HepG2 (cell line): ENCODE results near the gene CNNM4. TPM values are rescaled to one million over a fixed set of nuclear protein-coding genes. Genes with fewer than 3 reads are reported as not detected.

Experiments
- CREB1 ChIP-seq, 2 experiments: fragments of 450-650 bp in 1 of 2; IDR thresholded peaks; 2 replicates each; pipeline ENCODE4 v1.6.1; 2016 to 2017; ENCODE audit warnings: control low read depth in 1 of 2, mild to moderate bottlenecking in 1 of 2, missing compliant biosample characterization in 1 of 2, missing genetic modification characterization in 1 of 2
- EED ChIP-seq: sonication (generic); formaldehyde crosslinking; IDR thresholded peaks from 2 replicates; pipeline ENCODE4 v1.5.0; 2020; ENCODE audit warnings: mild to moderate bottlenecking, missing genetic modification reagents
- GABPA ChIP-seq, 2 experiments: IDR thresholded peaks; 2 replicates each; pipeline ENCODE4 v1.6.1; 2011 to 2016; ENCODE audit warnings: low read depth in 2 of 2, low read length in 1 of 2, missing biosample characterization in 1 of 2, missing genetic modification characterization in 1 of 2
- HOXA7 ChIP-seq: sonication (generic); formaldehyde crosslinking; IDR thresholded peaks from 2 replicates; pipeline ENCODE4 v1.8.1; 2022; ENCODE audit warnings: mild to moderate bottlenecking, missing genetic modification reagents, moderate library complexity
- RBM22 ChIP-seq: fragments of 200-400 bp; formaldehyde crosslinking; optimal IDR thresholded peaks from 2 replicates; pipeline ENCODE3; 2017; ENCODE audit warnings: mild to moderate bottlenecking, low read length, moderate library complexity
- ZBTB42 ChIP-seq: sonication (generic); formaldehyde crosslinking; IDR thresholded peaks from 2 replicates; pipeline ENCODE4 v1.5.0; 2020; ENCODE audit warnings: mild to moderate bottlenecking, missing genetic modification reagents
- ZBTB7B ChIP-seq: sonication (generic); formaldehyde crosslinking; IDR thresholded peaks from 2 replicates; pipeline ENCODE4 v1.4.0; 2020; ENCODE audit warnings: missing genetic modification reagents
- ZFP36L1 ChIP-seq: sonication (generic); formaldehyde crosslinking; IDR thresholded peaks from 2 replicates; pipeline ENCODE4 v1.8.0; 2022; ENCODE audit warnings: mild to moderate bottlenecking, missing genetic modification reagents, moderate library complexity
- polyA plus RNA-seq, 8 experiments: library from polyadenylated mRNA; depleted of rRNA in 3 of 8; stranded (reverse) in 7 of 8; unstranded in 1 of 8; fragments of >200 nt; fragmentation: Illumina TruSeq in 4 of 8; extraction: Trizol in 4 of 8; gene quantifications; 2 replicates each; pipeline versions ENCODE4 v1.2.1 to v1.2.3, GENCODE V29; 2011 to 2016; ENCODE audit warnings: low read depth in 4 of 8, missing spikeins in 1 of 8, mixed read lengths in 1 of 8; ENCODE audit not compliant: insufficient read depth in 1 of 8
- total RNA-seq, 5 experiments: library from RNA; depleted of rRNA; stranded (reverse); fragments of >200 nt; fragmentation: Illumina TruSeq; extraction: Trizol; gene quantifications; 2 replicates each; pipeline ENCODE4 v1.2.3, GENCODE V29; 2016; ENCODE audit warnings: low read depth in 1 of 5
- TF ChIP-seq, protein P1 (sequence below): sonication (generic); formaldehyde crosslinking; IDR thresholded peaks from 2 replicates; pipeline ENCODE4 v1.5.0; 2020; ENCODE audit warnings: mild to moderate bottlenecking, missing genetic modification reagents, borderline replicate concordance

Gene CNNM4
- total and polyA plus RNA-seq, 2 of the 13 experiments (the other 11 are each of a cell fraction or from before 2014, with no cell fraction given): 5.9 to 8.4 TPM

DNA sequence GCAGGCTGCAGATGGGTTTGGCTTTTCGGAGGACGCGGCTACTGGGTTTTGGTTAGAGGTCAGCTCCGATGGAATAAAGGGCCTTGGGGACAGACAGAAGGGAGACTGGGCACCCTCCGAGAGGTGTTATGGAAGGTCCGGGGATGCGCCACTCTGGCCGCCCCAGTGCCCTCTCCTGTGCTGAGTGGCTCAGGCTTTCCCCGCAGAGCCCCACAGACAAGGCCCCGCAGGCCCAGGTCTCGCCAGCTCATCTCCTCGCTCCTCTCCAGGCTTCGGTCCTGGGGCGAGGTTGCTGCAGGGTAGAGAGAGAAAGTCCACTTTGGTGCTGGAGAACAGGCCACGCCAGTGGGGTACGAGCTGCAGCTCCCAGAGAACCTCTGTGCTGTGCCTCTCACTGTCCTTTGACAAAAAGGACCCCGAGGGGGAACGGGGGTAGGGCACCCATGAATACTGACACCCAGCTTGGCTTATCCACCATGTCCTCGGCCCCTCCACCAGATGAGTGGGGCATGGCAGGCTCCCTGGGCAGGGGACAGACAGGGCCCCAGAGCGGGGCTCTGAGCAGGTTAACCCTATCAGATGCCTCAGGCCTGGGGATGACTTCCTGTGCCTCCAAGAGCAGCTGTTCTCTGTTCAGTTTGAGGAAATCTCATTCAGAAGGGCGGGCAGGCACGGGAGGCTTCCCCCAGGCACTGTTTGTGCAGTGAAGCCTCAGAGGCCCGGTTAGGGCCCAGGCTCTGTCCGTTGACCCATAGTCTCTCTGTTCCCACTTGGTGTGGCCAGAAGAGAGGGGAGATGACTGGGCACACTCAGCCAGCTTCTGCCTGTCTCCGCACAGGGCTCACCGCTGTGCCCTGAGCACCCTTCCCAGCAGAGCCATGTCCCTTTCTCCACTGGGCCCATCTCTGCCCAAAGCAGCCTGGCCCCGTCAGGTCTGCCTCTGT, 39.6 kb downstream of the CNNM4 start (continued):
- no peak for TF ChIP-seq GABPA (IDR thresholded peaks at IDR 0.05; ENCODE audit: low read depth, low read length)
- TF ChIP-seq GABPA (CRISPR knock-in tag; IDR thresholded peaks at IDR 0.05; ENCODE audit: low read depth): no peak
- TF ChIP-seq RBM22: no peak
- no peak for TF ChIP-seq CREB1 (IDR thresholded peaks at IDR 0.05)
- no peak for TF ChIP-seq CREB1 (CRISPR knock-in tag; IDR thresholded peaks at IDR 0.05)
- TF ChIP-seq ZBTB7B (CRISPR knock-in tag): no peak
- TF ChIP-seq ZFP36L1 (CRISPR knock-in tag): no peak
- TF ChIP-seq HOXA7 (CRISPR knock-in tag): no peak
- TF ChIP-seq ZBTB42 (CRISPR knock-in tag): no peak
- TF ChIP-seq EED (CRISPR knock-in tag): peak; percentile 53; the same call in 1 of the 2 replicates
- TF ChIP-seq, protein P1, sequence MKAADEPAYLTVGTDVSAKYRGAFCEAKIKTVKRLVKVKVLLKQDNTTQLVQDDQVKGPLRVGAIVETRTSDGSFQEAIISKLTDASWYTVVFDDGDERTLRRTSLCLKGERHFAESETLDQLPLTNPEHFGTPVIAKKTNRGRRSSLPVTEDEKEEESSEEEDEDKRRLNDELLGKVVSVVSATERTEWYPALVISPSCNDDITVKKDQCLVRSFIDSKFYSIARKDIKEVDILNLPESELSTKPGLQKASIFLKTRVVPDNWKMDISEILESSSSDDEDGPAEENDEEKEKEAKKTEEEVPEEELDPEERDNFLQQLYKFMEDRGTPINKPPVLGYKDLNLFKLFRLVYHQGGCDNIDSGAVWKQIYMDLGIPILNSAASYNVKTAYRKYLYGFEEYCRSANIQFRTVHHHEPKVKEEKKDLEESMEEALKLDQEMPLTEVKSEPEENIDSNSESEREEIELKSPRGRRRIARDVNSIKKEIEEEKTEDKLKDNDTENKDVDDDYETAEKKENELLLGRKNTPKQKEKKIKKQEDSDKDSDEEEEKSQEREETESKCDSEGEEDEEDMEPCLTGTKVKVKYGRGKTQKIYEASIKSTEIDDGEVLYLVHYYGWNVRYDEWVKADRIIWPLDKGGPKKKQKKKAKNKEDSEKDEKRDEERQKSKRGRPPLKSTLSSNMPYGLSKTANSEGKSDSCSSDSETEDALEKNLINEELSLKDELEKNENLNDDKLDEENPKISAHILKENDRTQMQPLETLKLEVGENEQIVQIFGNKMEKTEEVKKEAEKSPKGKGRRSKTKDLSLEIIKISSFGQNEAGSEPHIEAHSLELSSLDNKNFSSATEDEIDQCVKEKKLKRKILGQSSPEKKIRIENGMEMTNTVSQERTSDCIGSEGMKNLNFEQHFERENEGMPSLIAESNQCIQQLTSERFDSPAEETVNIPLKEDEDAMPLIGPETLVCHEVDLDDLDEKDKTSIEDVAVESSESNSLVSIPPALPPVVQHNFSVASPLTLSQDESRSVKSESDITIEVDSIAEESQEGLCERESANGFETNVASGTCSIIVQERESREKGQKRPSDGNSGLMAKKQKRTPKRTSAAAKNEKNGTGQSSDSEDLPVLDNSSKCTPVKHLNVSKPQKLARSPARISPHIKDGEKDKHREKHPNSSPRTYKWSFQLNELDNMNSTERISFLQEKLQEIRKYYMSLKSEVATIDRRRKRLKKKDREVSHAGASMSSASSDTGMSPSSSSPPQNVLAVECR: no peak; the same call in 1 of the 2 replicates
